ENCODE data around the gene MCF2. TPM values are rescaled to one million over a fixed set of nuclear protein-coding genes. Genes with fewer than 3 reads are reported as not detected.
A peak's percentile ranks its signal among the peaks of the same experiment; 100 is the strongest.

Gene MCF2
- total RNA-seq, 1 donor: under 0.01 TPM

GRCh38 chrX:139725720-139726119, 17.8 kb upstream of the MCF2 start:
- H3K4me3 ChIP-seq (ENCODE audit: low read depth, low read length): no peak overlapping the region
- TF ChIP-seq, protein P1, sequence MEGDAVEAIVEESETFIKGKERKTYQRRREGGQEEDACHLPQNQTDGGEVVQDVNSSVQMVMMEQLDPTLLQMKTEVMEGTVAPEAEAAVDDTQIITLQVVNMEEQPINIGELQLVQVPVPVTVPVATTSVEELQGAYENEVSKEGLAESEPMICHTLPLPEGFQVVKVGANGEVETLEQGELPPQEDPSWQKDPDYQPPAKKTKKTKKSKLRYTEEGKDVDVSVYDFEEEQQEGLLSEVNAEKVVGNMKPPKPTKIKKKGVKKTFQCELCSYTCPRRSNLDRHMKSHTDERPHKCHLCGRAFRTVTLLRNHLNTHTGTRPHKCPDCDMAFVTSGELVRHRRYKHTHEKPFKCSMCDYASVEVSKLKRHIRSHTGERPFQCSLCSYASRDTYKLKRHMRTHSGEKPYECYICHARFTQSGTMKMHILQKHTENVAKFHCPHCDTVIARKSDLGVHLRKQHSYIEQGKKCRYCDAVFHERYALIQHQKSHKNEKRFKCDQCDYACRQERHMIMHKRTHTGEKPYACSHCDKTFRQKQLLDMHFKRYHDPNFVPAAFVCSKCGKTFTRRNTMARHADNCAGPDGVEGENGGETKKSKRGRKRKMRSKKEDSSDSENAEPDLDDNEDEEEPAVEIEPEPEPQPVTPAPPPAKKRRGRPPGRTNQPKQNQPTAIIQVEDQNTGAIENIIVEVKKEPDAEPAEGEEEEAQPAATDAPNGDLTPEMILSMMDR (IDR thresholded peaks at IDR 0.05; ENCODE audit: insufficient read depth, low read depth, low read length): no peak
- DNase-seq (ENCODE audit: low read depth): no peak

- TF ChIP-seq, protein P1 (IDR thresholded peaks at IDR 0.05; ENCODE audit: insufficient read depth, low read depth, low read length): no peak
- no peak for DNase-seq (ENCODE audit: low read depth)
Observed at GRCh38 chrX:139724626-139725025, 16.7 kb upstream of the MCF2 start.

GRCh38 chrX:139720979-139721378, 13.0 kb upstream of the MCF2 start:
- TF ChIP-seq, protein P1 (IDR thresholded peaks at IDR 0.05; ENCODE audit: insufficient read depth, low read depth, low read length): no peak
- no peak overlapping the region for H3K4me3 ChIP-seq (ENCODE audit: low read depth, low read length)
- no peak for DNase-seq (ENCODE audit: low read depth)

More at GRCh38 chrX:139724626-139725025, 16.7 kb upstream of the MCF2 start:
- H3K4me3 ChIP-seq (ENCODE audit: low read depth, low read length): no peak overlapping the region

- H3K4me3 ChIP-seq (ENCODE audit: low read depth, low read length): no peak overlapping the region
- TF ChIP-seq, protein P1 (IDR thresholded peaks at IDR 0.05; ENCODE audit: insufficient read depth, low read depth, low read length): no peak
- DNase-seq (ENCODE audit: low read depth): peak; percentile 50
Observed at GRCh38 chrX:139720136-139720535, 12.2 kb upstream of the MCF2 start.

GRCh38 chrX:139702658-139703057, 5.3 kb downstream of the MCF2 start:
- TF ChIP-seq, protein P1 (IDR thresholded peaks at IDR 0.05; ENCODE audit: insufficient read depth, low read depth, low read length): no peak
- no peak for DNase-seq (ENCODE audit: low read depth)
- H3K4me3 ChIP-seq (ENCODE audit: low read depth, low read length): no peak overlapping the region

- no peak for DNase-seq (ENCODE audit: low read depth)
- H3K4me3 ChIP-seq (ENCODE audit: low read depth, low read length): peak overlapping the region; percentile 40
- TF ChIP-seq, protein P1 (IDR thresholded peaks at IDR 0.05; ENCODE audit: insufficient read depth, low read depth, low read length): no peak
Observed at GRCh38 chrX:139692908-139693307, 15.1 kb downstream of the MCF2 start.

DNA sequence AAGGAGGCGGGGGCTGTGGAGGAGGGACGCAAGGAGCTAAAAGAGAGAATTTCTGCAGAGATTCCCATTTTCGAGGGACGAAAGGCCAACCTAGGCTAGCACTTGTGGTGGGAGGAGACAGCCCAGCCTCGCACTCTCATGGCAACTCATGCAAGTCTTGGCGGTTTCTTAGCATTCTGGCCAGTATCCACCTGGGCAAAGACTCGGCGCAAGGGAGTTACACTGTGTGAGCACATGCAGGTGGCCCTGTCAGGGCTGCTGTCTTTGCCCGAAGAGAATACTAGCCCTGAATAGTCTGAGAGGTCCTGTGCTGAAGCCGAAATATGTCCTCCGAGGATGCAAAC, 15.5 kb downstream of the MCF2 start:
- peak overlapping the region; percentile 40 for H3K4me3 ChIP-seq (ENCODE audit: low read depth, low read length)
- DNase-seq (ENCODE audit: low read depth): no peak
- TF ChIP-seq, protein P1 (IDR thresholded peaks at IDR 0.05; ENCODE audit: insufficient read depth, low read depth, low read length): no peak
